ENCODE results near the gene DEFB118.

Gene DEFB118

GRCh38 chr20:31410011-31410410 lies 41.6 kb downstream of the DEFB118 start:
- TF ChIP-seq CTCF (IDR thresholded peaks at IDR 0.05; ENCODE audit: low read depth, low read length, missing control alignments) = no peak
- no peak for DNase-seq (ENCODE audit: low read depth)
- no peak overlapping the region for H3K4me3 ChIP-seq (ENCODE audit: low read depth, low read length)
- in situ Hi-C loops (cut with HindIII; ENCODE audit: low sequenced_read_pairs) = no loop called here

- no peak for TF ChIP-seq CTCF (IDR thresholded peaks at IDR 0.05; ENCODE audit: low read depth, low read length, missing control alignments)
- DNase-seq (ENCODE audit: low read depth) = no peak
- in situ Hi-C loops (cut with HindIII; ENCODE audit: low sequenced_read_pairs) = no loop called here
- H3K4me3 ChIP-seq (ENCODE audit: low read depth, low read length) = no peak overlapping the region
Measured at GRCh38 chr20:31414381-31414780, 46.0 kb downstream of the DEFB118 start.

- no peak for DNase-seq (ENCODE audit: low read depth)
- no peak overlapping the region for H3K4me3 ChIP-seq (ENCODE audit: low read depth, low read length)
- in situ Hi-C loops (cut with HindIII; ENCODE audit: low sequenced_read_pairs) = no loop called here
- no peak for TF ChIP-seq CTCF (IDR thresholded peaks at IDR 0.05; ENCODE audit: low read depth, low read length, missing control alignments)
Measured at GRCh38 chr20:31415653-31416052, 47.3 kb downstream of the DEFB118 start.

GRCh38 chr20:31418307-31418706 lies 49.9 kb downstream of the DEFB118 start:
- TF ChIP-seq CTCF (IDR thresholded peaks at IDR 0.05; ENCODE audit: low read depth, low read length, missing control alignments) = no peak
- in situ Hi-C loops (cut with HindIII; ENCODE audit: low sequenced_read_pairs) = no loop called here
- DNase-seq (ENCODE audit: low read depth) = no peak
- H3K4me3 ChIP-seq (ENCODE audit: low read depth, low read length) = no peak overlapping the region

Data from astrocyte of the cerebellum (primary cell).